ENCODE results near the gene REG3G. TPM values are rescaled to one million over a fixed set of nuclear protein-coding genes. Genes with fewer than 3 reads are reported as not detected.

The REG3G gene
- total RNA-seq, 4 donors from 2014 or later = 0.35 TPM; not detected in 3

DNA sequence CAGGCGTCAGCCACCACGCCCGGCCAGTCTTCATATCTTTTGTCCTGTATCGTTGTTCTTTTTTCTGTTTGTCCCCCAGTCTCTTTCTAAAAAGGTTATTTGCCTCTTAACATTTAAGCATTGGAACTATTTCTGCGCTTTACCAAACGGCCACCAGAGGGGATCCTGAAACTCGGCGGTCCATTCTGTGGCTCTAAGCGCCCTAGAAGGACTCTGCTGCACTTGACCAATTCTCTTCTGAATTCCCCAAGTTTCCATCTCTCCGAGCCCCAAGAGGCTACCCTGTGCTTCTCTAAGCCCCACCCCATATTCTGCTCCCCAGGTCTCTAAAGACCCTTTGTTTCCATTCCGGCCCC, 33.1 kb upstream of the REG3G start:
- Histone ChIP-seq H3K9me3 (no peaks in the 10 kb centered on the region), H3K4me1 (no peaks in the 10 kb centered on the region), H3K27ac (no peak overlapping the region), H3K4me3 (no peak overlapping the region), H3K36me3 (no peaks in the 10 kb centered on the region), H3K27me3 (peaks cover 0 to 8% of the 10 kb centered on the region in 2 donors)
- no peak for TF ChIP-seq POLR2A (IDR thresholded peaks at IDR 0.05)
- intact Hi-C loops (cut with DNase I; ENCODE audit: low total_unique reads) = no loop called here
- DNase-seq = no peak

- Histone ChIP-seq H3K27ac (no peak overlapping the region), H3K4me3 (no peak overlapping the region), H3K36me3 (no peaks in the 10 kb centered on the region), H3K4me1 (no peaks in the 10 kb centered on the region), H3K27me3 (peaks cover 0 to 8% of the 10 kb centered on the region in 2 donors), H3K9me3 (no peaks in the 10 kb centered on the region)
- intact Hi-C loops (cut with DNase I; ENCODE audit: low total_unique reads) = no loop called here
- TF ChIP-seq, protein P1, sequence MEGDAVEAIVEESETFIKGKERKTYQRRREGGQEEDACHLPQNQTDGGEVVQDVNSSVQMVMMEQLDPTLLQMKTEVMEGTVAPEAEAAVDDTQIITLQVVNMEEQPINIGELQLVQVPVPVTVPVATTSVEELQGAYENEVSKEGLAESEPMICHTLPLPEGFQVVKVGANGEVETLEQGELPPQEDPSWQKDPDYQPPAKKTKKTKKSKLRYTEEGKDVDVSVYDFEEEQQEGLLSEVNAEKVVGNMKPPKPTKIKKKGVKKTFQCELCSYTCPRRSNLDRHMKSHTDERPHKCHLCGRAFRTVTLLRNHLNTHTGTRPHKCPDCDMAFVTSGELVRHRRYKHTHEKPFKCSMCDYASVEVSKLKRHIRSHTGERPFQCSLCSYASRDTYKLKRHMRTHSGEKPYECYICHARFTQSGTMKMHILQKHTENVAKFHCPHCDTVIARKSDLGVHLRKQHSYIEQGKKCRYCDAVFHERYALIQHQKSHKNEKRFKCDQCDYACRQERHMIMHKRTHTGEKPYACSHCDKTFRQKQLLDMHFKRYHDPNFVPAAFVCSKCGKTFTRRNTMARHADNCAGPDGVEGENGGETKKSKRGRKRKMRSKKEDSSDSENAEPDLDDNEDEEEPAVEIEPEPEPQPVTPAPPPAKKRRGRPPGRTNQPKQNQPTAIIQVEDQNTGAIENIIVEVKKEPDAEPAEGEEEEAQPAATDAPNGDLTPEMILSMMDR (IDR thresholded peaks at IDR 0.05) = no peak
- no peak for TF ChIP-seq POLR2A (IDR thresholded peaks at IDR 0.05)
- DNase-seq = no peak
Measured at GRCh38 chr2:78992807-78993517, 32.5 kb upstream of the REG3G start.

GRCh38 chr2:78993518-78994148, 31.9 kb upstream of the REG3G start:
- H3K27me3 ChIP-seq = peaks cover 0 to 8% of the 10 kb centered on the region in 2 donors
- DNase-seq = no peak
- intact Hi-C loops (cut with DNase I; ENCODE audit: low total_unique reads) = no loop called here
- no peak overlapping the region for H3K27ac ChIP-seq
- no peaks in the 10 kb centered on the region for H3K9me3 ChIP-seq
- H3K36me3 ChIP-seq = no peaks in the 10 kb centered on the region
- no peaks in the 10 kb centered on the region for H3K4me1 ChIP-seq
- TF ChIP-seq, protein P1 (IDR thresholded peaks at IDR 0.05) = no peak
- no peak for TF ChIP-seq POLR2A (IDR thresholded peaks at IDR 0.05)
- H3K4me3 ChIP-seq = no peak overlapping the region

GRCh38 chr2:78994789-78995188, 30.7 kb upstream of the REG3G start:
- Histone ChIP-seq H3K4me1 (no peaks in the 10 kb centered on the region), H3K27ac (no peak overlapping the region), H3K36me3 (no peaks in the 10 kb centered on the region), H3K27me3 (peaks cover 0 to 8% of the 10 kb centered on the region in 2 donors), H3K9me3 (no peaks in the 10 kb centered on the region), H3K4me3 (no peak overlapping the region)
- intact Hi-C loops (cut with DNase I; ENCODE audit: low total_unique reads) = no loop called here
- TF ChIP-seq POLR2A (IDR thresholded peaks at IDR 0.05) = no peak
- TF ChIP-seq, protein P1 (IDR thresholded peaks at IDR 0.05) = no peak
- DNase-seq = no peak

DNA sequence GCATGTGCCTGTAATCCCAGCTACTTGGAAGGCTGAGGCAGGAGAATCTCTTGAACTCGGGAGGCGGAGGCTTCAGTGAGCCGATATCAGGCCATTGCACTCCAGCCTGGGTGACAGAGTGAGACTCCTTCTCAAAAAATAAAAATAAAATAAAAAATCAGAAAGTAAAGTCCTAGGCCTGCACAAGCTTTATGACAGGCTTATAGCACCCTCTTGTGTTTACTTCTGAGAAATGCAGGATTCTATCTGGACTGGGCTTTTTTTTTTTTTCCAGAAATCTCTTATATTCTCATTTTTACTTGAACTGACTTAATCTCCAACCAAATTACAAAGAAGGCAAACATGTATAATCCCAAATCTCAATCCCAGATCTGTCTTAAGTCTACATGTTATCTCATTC, 26.1 kb upstream of the REG3G start:
- DNase-seq = no peak
- TF ChIP-seq POLR2A (IDR thresholded peaks at IDR 0.05) = no peak
- TF ChIP-seq, protein P1 (IDR thresholded peaks at IDR 0.05) = no peak
- Histone ChIP-seq H3K4me1 (no peaks in the 10 kb centered on the region), H3K4me3 (no peak overlapping the region), H3K36me3 (no peaks in the 10 kb centered on the region), H3K9me3 (no peaks in the 10 kb centered on the region), H3K27ac (no peak overlapping the region), H3K27me3 (no peaks in the 10 kb centered on the region)
- intact Hi-C loops (cut with DNase I; ENCODE audit: low total_unique reads) = no loop called here

Data from uterus (tissue), 4 donors.